A549 (cell line): ENCODE measurements around the gene PLA2G2D.

Experiments
- CEBPB ChIP-seq, 2 experiments: fragments of >200 bp in 1 of 2; sonication (Bioruptor Twin) in 1 of 2; formaldehyde crosslinking in 1 of 2; IDR thresholded peaks; 2 replicates each; pipeline ENCODE4 v1.6.1; 2012 to 2016
- KDM1A ChIP-seq: fragments of 200-600 bp; sonication (generic); IDR thresholded peaks from 2 replicates; pipeline ENCODE4 v1.6.1; 2016; ENCODE audit warnings: low read depth, mild to moderate bottlenecking
- ZFP36 ChIP-seq: fragments of 450-650 bp; IDR thresholded peaks from 2 replicates; pipeline ENCODE4 v1.6.1; 2014; ENCODE audit warnings: borderline replicate concordance; ENCODE audit not compliant: partially characterized antibody
- TF ChIP-seq, protein P1 (sequence below): IDR thresholded peaks from 2 replicates; pipeline ENCODE4 v1.6.1; 2012

DNA sequence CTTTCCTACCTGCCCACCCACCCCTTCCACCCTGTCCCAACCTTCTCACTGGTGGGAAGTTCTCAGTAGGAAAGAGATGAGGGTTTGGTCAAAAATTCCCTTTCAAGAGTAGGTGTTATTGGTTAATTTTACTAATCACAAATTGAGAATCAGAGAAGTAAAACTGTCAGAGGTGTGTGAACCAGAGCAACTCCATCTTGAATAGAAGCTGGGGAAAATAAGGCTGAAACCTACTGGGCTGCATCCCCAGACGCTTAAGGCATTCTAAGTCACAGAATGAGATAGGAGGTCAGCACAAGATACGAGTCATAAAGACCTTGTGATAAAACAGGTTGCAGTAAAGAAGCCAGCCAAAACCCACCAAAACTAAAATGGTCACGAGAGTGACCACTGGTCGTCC is 11.5 kb downstream of the PLA2G2D start:
- TF ChIP-seq, protein P1, sequence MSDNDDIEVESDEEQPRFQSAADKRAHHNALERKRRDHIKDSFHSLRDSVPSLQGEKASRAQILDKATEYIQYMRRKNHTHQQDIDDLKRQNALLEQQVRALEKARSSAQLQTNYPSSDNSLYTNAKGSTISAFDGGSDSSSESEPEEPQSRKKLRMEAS: no peak
- TF ChIP-seq KDM1A (no peak), ZFP36 (no peak), CEBPB (IDR thresholded peaks at IDR 0.05) (no peak)
